ENCODE data around the gene ISCA1. TPM values are rescaled to one million over a fixed set of nuclear protein-coding genes. Genes with fewer than 3 reads are reported as not detected.
A peak's percentile ranks its signal among the peaks of the same experiment; 100 is the strongest.

ISCA1 gene
- polyA plus RNA-seq, 1 donor from 2014 or later = 141 TPM

DNA sequence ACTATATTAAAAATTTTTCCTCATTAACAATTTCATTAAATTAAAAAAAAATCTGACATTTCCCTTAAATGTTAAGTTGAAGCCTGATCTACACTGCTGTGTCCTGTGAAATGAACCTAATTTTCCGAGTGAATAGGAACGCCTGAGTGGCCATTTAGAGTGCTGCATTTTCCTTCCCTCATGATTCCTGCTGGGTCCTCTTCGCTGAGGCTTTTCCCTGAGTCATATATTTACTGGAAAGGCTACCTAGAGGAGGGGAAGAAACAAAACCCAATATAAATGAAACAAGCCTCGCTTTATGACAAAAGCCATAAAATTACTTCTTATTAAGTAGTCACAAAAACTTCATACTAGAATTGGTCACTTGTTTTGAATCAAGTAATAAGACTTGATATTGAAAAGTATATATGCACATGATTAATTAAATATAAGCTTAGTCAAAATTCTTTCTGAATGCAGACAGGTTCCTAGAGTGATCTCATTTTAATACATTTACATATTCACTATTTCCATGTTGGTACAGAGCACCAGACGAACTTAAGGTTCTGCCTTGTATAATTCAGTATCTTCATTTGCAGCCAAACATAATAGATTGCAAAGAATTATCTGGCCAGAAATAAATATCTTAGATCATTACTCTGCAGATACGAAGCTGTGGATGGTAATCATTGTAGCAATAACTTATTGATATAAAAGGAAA lies 6.3 kb upstream of the ISCA1 start:
- no peaks in the 10 kb centered on the region for H3K9me3 ChIP-seq (ENCODE audit: low read length)
- no peaks in the 10 kb centered on the region for H3K27me3 ChIP-seq (ENCODE audit: insufficient read depth, low read depth, low read length)
- H3F3A ChIP-seq (ENCODE audit: insufficient read depth, low read length, poor library complexity, severe bottlenecking) = no peaks in the 10 kb centered on the region
- H3K9me2 ChIP-seq (ENCODE audit: insufficient read depth, low read length) = no peaks in the 10 kb centered on the region
- no peak overlapping the region for H3K9ac ChIP-seq (ENCODE audit: low read length)
- H3K4me2 ChIP-seq (ENCODE audit: low read length) = no peak overlapping the region
- H3K79me2 ChIP-seq (replicated peaks; ENCODE audit: insufficient read depth, low read length) = no peaks in the 10 kb centered on the region
- TF ChIP-seq TAF1 (IDR thresholded peaks at IDR 0.05; ENCODE audit: low read depth) = no peak
- TF ChIP-seq MXI1 (conservative IDR thresholded peaks at IDR 0.05; ENCODE audit: poor library complexity, severe bottlenecking) = no peak
- TF ChIP-seq SMC3 (conservative IDR thresholded peaks at IDR 0.05; ENCODE audit: poor library complexity) = no peak
- TF ChIP-seq POLR2AphosphoS5 (IDR thresholded peaks at IDR 0.05) = no peak
- TF ChIP-seq RAD21 (conservative IDR thresholded peaks at IDR 0.05) = no peak
- TF ChIP-seq EZH2 (IDR thresholded peaks at IDR 0.05; ENCODE audit: borderline replicate concordance, insufficient read depth, low read length, poor library complexity, severe bottlenecking) = no peak
- TF ChIP-seq EP300 (conservative IDR thresholded peaks at IDR 0.05; ENCODE audit: poor library complexity, severe bottlenecking) = no peak
- TF ChIP-seq, protein P1, sequence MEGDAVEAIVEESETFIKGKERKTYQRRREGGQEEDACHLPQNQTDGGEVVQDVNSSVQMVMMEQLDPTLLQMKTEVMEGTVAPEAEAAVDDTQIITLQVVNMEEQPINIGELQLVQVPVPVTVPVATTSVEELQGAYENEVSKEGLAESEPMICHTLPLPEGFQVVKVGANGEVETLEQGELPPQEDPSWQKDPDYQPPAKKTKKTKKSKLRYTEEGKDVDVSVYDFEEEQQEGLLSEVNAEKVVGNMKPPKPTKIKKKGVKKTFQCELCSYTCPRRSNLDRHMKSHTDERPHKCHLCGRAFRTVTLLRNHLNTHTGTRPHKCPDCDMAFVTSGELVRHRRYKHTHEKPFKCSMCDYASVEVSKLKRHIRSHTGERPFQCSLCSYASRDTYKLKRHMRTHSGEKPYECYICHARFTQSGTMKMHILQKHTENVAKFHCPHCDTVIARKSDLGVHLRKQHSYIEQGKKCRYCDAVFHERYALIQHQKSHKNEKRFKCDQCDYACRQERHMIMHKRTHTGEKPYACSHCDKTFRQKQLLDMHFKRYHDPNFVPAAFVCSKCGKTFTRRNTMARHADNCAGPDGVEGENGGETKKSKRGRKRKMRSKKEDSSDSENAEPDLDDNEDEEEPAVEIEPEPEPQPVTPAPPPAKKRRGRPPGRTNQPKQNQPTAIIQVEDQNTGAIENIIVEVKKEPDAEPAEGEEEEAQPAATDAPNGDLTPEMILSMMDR (IDR thresholded peaks at IDR 0.05; ENCODE audit: poor library complexity, severe bottlenecking) = no peak
- TF ChIP-seq, protein P2, sequence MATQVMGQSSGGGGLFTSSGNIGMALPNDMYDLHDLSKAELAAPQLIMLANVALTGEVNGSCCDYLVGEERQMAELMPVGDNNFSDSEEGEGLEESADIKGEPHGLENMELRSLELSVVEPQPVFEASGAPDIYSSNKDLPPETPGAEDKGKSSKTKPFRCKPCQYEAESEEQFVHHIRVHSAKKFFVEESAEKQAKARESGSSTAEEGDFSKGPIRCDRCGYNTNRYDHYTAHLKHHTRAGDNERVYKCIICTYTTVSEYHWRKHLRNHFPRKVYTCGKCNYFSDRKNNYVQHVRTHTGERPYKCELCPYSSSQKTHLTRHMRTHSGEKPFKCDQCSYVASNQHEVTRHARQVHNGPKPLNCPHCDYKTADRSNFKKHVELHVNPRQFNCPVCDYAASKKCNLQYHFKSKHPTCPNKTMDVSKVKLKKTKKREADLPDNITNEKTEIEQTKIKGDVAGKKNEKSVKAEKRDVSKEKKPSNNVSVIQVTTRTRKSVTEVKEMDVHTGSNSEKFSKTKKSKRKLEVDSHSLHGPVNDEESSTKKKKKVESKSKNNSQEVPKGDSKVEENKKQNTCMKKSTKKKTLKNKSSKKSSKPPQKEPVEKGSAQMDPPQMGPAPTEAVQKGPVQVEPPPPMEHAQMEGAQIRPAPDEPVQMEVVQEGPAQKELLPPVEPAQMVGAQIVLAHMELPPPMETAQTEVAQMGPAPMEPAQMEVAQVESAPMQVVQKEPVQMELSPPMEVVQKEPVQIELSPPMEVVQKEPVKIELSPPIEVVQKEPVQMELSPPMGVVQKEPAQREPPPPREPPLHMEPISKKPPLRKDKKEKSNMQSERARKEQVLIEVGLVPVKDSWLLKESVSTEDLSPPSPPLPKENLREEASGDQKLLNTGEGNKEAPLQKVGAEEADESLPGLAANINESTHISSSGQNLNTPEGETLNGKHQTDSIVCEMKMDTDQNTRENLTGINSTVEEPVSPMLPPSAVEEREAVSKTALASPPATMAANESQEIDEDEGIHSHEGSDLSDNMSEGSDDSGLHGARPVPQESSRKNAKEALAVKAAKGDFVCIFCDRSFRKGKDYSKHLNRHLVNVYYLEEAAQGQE (IDR thresholded peaks at IDR 0.05; ENCODE audit: borderline replicate concordance) = no peak
- H2AFZ ChIP-seq (ENCODE audit: low read depth, low read length) = no peak overlapping the region
- H3K4me3 ChIP-seq (ENCODE audit: low read length) = no peak overlapping the region
- H3K36me3 ChIP-seq (ENCODE audit: insufficient read depth, low read length) = no peaks in the 10 kb centered on the region
- H4K20me1 ChIP-seq (ENCODE audit: insufficient read depth) = no peaks in the 10 kb centered on the region
- H3K27ac ChIP-seq (ENCODE audit: low read length) = no peak overlapping the region

DNA sequence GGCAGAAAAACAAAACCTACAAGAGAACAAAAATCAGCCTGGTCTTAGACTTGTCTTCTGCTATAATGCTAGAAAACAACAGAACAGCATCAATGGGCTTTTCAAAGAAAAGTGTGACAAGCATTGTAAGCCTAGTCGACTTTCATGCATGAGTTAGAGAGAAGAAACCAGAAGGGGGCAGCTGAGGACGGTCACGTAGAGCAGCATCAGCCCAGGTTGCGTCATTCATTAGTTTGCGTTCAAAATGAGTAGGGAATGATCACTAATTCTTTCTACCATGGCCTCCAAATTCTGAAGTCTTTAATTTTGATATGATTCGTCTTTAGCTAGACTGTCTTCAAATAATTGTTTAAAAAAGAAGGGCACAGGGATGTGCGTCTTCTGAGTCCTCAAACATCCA lies 4.7 kb upstream of the ISCA1 start:
- no peaks in the 10 kb centered on the region for H3K9me2 ChIP-seq (ENCODE audit: insufficient read depth, low read length)
- no peak overlapping the region for H3K4me3 ChIP-seq (ENCODE audit: low read length)
- H3K9ac ChIP-seq (ENCODE audit: low read length) = no peak overlapping the region
- no peak for TF ChIP-seq TAF1 (IDR thresholded peaks at IDR 0.05; ENCODE audit: low read depth)
- TF ChIP-seq SMC3 (conservative IDR thresholded peaks at IDR 0.05; ENCODE audit: poor library complexity) = no peak
- no peak for TF ChIP-seq EZH2 (IDR thresholded peaks at IDR 0.05; ENCODE audit: borderline replicate concordance, insufficient read depth, low read length, poor library complexity, severe bottlenecking)
- TF ChIP-seq POLR2AphosphoS5 (IDR thresholded peaks at IDR 0.05) = no peak
- TF ChIP-seq, protein P1 (IDR thresholded peaks at IDR 0.05; ENCODE audit: poor library complexity, severe bottlenecking) = peak; percentile 50
- TF ChIP-seq, protein P2 (IDR thresholded peaks at IDR 0.05; ENCODE audit: borderline replicate concordance) = no peak
- TF ChIP-seq RAD21 (conservative IDR thresholded peaks at IDR 0.05) = no peak
- H3K4me2 ChIP-seq (ENCODE audit: low read length) = no peak overlapping the region
- no peaks in the 10 kb centered on the region for H3K36me3 ChIP-seq (ENCODE audit: insufficient read depth, low read length)
- no peak overlapping the region for H2AFZ ChIP-seq (ENCODE audit: low read depth, low read length)
- no peaks in the 10 kb centered on the region for H4K20me1 ChIP-seq (ENCODE audit: insufficient read depth)
- H3K79me2 ChIP-seq (replicated peaks; ENCODE audit: insufficient read depth, low read length) = no peaks in the 10 kb centered on the region
- H3K27me3 ChIP-seq (ENCODE audit: insufficient read depth, low read depth, low read length) = no peaks in the 10 kb centered on the region
- H3F3A ChIP-seq (ENCODE audit: insufficient read depth, low read length, poor library complexity, severe bottlenecking) = no peaks in the 10 kb centered on the region
- H3K27ac ChIP-seq (ENCODE audit: low read length) = no peak overlapping the region
- H3K9me3 ChIP-seq (ENCODE audit: low read length) = no peaks in the 10 kb centered on the region

Measured in neural cell (in vitro differentiated cells).